Muscle of leg (tissue), 11 donors: ENCODE measurements around the gene PLEKHN1. TPM values are rescaled to one million over a fixed set of nuclear protein-coding genes. Genes with fewer than 3 reads are reported as not detected.

ENCODE experiments used
- DNase-seq: peaks from one replicate; pipeline ENCODE4 v3.0.0; 2013
- H3K27ac ChIP-seq: one replicate; pipeline ENCODE4 v1.5.1; 2013; ENCODE audit warnings: mild to moderate bottlenecking, low read length, control low read depth
- H3K27me3 ChIP-seq: one replicate; pipeline ENCODE4 v1.6.1; 2013; ENCODE audit warnings: low read length; ENCODE audit not compliant: control insufficient read depth, insufficient read depth
- H3K36me3 ChIP-seq: one replicate; pipeline ENCODE4 v1.6.1; 2013; ENCODE audit warnings: low read length; ENCODE audit not compliant: control insufficient read depth, insufficient read depth
- H3K4me1 ChIP-seq: one replicate; pipeline ENCODE4 v1.6.1; 2013; ENCODE audit warnings: low read length; ENCODE audit not compliant: control insufficient read depth, insufficient read depth
- H3K4me3 ChIP-seq: one replicate; pipeline ENCODE4 v1.5.1; 2013; ENCODE audit warnings: low read length, control low read depth
- H3K9me3 ChIP-seq: replicated peaks from 2 replicates; pipeline ENCODE4 v1.6.1; 2013; ENCODE audit warnings: low read depth, low read length; ENCODE audit not compliant: control insufficient read depth
- WGBS: methylation state at CpG from one replicate; pipeline ENCODE4 v1.1.5; 2013; ENCODE audit warnings: missing lambda C conversion rate; ENCODE audit not compliant: insufficient coverage; 5-methylcytosine and 5-hydroxymethylcytosine counted together
- polyA plus RNA-seq, 8 donors: library from polyadenylated mRNA; unstranded; fragments of 120-200 nt; gene quantifications; one replicate each; pipeline versions ENCODE4 v1.2.1 to v1.2.3, GENCODE V29; 2013; ENCODE audit warnings: inconsistent platforms in 1 of 8, low replicate concordance in 1 of 8; ENCODE audit not compliant: insufficient read length in 8 of 8, insufficient read depth in 1 of 8
- total RNA-seq: library from RNA; stranded (reverse); fragments of 120-200 nt; gene quantifications from one replicate; pipeline ENCODE4 v1.2.4, GENCODE V29; 2013

The PLEKHN1 gene
- total and polyA plus RNA-seq, 9 donors: 0.14 to 1.3 (median 0.53) TPM; not detected in 6

- Histone ChIP-seq H3K27me3 (peaks cover 89% of the 10 kb centered on the region), H3K27ac (no peak within 1 kb of the TSS), H3K4me1 (peaks cover 37% of the 10 kb centered on the region), H3K4me3 (peak within 1 kb of the TSS; percentile 35), H3K9me3 (no peaks in the 10 kb centered on the region), H3K36me3 (no peaks in the 10 kb centered on the region)
- peak; percentile 95 for DNase-seq
- WGBS: under 1% methylated on average over 65 of the region's 72 CpGs
These were observed 42.9 kb upstream of the PLEKHN1 start, which contains the start of gene SAMD11 for GRCh38 chr1:923131-923990. TSS of gene SAMD11 (plus strand) at chr1:923923. CDS start at chr1:924432, 509 bp downstream.

- H3K4me1 ChIP-seq: peaks cover 37% of the 10 kb centered on the region
These were observed 42.2 kb upstream of the PLEKHN1 start for GRCh38 chr1:923991-924655.

GRCh38 chr1:924656-925560 lies 41.4 kb upstream of the PLEKHN1 start:
- peak overlapping the region; percentile 35 for H3K4me3 ChIP-seq
- H3K27me3 ChIP-seq: peaks cover 89% of the 10 kb centered on the region
- DNase-seq: peak; percentile 54
- H3K36me3 ChIP-seq: no peaks in the 10 kb centered on the region
- under 1% methylated on average over 116 of the region's 120 CpGs for WGBS
- no peak overlapping the region for H3K27ac ChIP-seq
- H3K9me3 ChIP-seq: no peaks in the 10 kb centered on the region
- H3K4me1 ChIP-seq: peaks cover 34% of the 10 kb centered on the region

More at GRCh38 chr1:923991-924655, 42.2 kb upstream of the PLEKHN1 start:
- Histone ChIP-seq H3K4me3 (no peak overlapping the region), H3K9me3 (no peaks in the 10 kb centered on the region), H3K27ac (no peak overlapping the region), H3K27me3 (peaks cover 89% of the 10 kb centered on the region), H3K36me3 (no peaks in the 10 kb centered on the region)
- WGBS: under 1% methylated on average over 98 of the region's 98 CpGs
- DNase-seq: no peak

GRCh38 chr1:925561-926421 lies 40.5 kb upstream of the PLEKHN1 start:
- Histone ChIP-seq H3K27me3 (peaks cover 89% of the 10 kb centered on the region), H3K4me1 (peaks cover 25% of the 10 kb centered on the region), H3K4me3 (no peak overlapping the region), H3K9me3 (no peaks in the 10 kb centered on the region), H3K36me3 (no peaks in the 10 kb centered on the region), H3K27ac (no peak overlapping the region)
- 4% methylated on average over 51 of the region's 65 CpGs for WGBS
- no peak for DNase-seq

GRCh38 chr1:927234-927633 lies 39.0 kb upstream of the PLEKHN1 start:
- Histone ChIP-seq H3K9me3 (no peaks in the 10 kb centered on the region), H3K27me3 (peaks cover 89% of the 10 kb centered on the region), H3K4me3 (no peak overlapping the region), H3K4me1 (peaks cover 17% of the 10 kb centered on the region), H3K36me3 (no peaks in the 10 kb centered on the region), H3K27ac (no peak overlapping the region)
- no peak for DNase-seq
- WGBS: 37% methylated on average over 5 of the region's 9 CpGs

GRCh38 chr1:927748-928147 lies 38.5 kb upstream of the PLEKHN1 start:
- H3K27me3 ChIP-seq: peaks cover 89% of the 10 kb centered on the region
- H3K9me3 ChIP-seq: no peaks in the 10 kb centered on the region
- WGBS: 60% methylated on average over 4 of the region's 10 CpGs
- H3K36me3 ChIP-seq: no peaks in the 10 kb centered on the region
- no peak for DNase-seq
- peaks cover 16% of the 10 kb centered on the region for H3K4me1 ChIP-seq
- H3K27ac ChIP-seq: no peak overlapping the region
- no peak overlapping the region for H3K4me3 ChIP-seq

- H3K36me3 ChIP-seq: no peaks in the 10 kb centered on the region
- peaks cover 8% of the 10 kb centered on the region for H3K4me1 ChIP-seq
- no peaks in the 10 kb centered on the region for H3K9me3 ChIP-seq
- H3K4me3 ChIP-seq: no peak overlapping the region
- peaks cover 90% of the 10 kb centered on the region for H3K27me3 ChIP-seq
- H3K27ac ChIP-seq: no peak overlapping the region
- 77% methylated on average over 26 of the region's 40 CpGs for WGBS
- DNase-seq: no peak
These were observed 37.2 kb upstream of the PLEKHN1 start for GRCh38 chr1:928825-929661.

GRCh38 chr1:929712-930632 lies 36.3 kb upstream of the PLEKHN1 start:
- 79% methylated on average over 30 of the region's 40 CpGs for WGBS
- peaks cover 8% of the 10 kb centered on the region for H3K4me1 ChIP-seq
- no peak overlapping the region for H3K4me3 ChIP-seq
- no peaks in the 10 kb centered on the region for H3K36me3 ChIP-seq
- DNase-seq: no peak
- H3K9me3 ChIP-seq: no peaks in the 10 kb centered on the region
- peaks cover 86% of the 10 kb centered on the region for H3K27me3 ChIP-seq
- H3K27ac ChIP-seq: no peak overlapping the region
